ENCODE results near the gene SUMF1.

Gene SUMF1

GRCh38 chr3:4426261-4426781, 40.7 kb downstream of the SUMF1 start:
- no peak overlapping the region for H3K4me3 ChIP-seq
- H3K9me3 ChIP-seq = no peaks in the 10 kb centered on the region
- H3K36me3 ChIP-seq (replicated peaks) = no peaks in the 10 kb centered on the region
- in situ Hi-C loops (cut with MboI; ENCODE audit: low sequenced_read_pairs) = no loop called here
- no peaks in the 10 kb centered on the region for H3K27me3 ChIP-seq (ENCODE audit: low read depth)
- no peaks in the 10 kb centered on the region for H3K4me1 ChIP-seq
- no peak for DNase-seq (ENCODE audit: low spot score in 2 of 2)

- Histone ChIP-seq H3K4me3 (no peak overlapping the region), H3K27me3 (ENCODE audit: low read depth) (no peaks in the 10 kb centered on the region), H3K4me1 (no peaks in the 10 kb centered on the region), H3K36me3 (replicated peaks) (no peaks in the 10 kb centered on the region), H3K9me3 (no peaks in the 10 kb centered on the region)
- DNase-seq (ENCODE audit: low spot score in 2 of 2) = no peak
- in situ Hi-C loops (cut with MboI; ENCODE audit: low sequenced_read_pairs) = no loop called here
Measured at GRCh38 chr3:4425707-4426106, 41.4 kb downstream of the SUMF1 start.

GRCh38 chr3:4425055-4425454, 42.0 kb downstream of the SUMF1 start:
- H3K36me3 ChIP-seq (replicated peaks) = no peaks in the 10 kb centered on the region
- H3K27me3 ChIP-seq (ENCODE audit: low read depth) = no peaks in the 10 kb centered on the region
- in situ Hi-C loops (cut with MboI; ENCODE audit: low sequenced_read_pairs) = no loop called here
- no peaks in the 10 kb centered on the region for H3K9me3 ChIP-seq
- no peak for DNase-seq (ENCODE audit: low spot score in 2 of 2)
- H3K4me3 ChIP-seq = no peak overlapping the region
- no peaks in the 10 kb centered on the region for H3K4me1 ChIP-seq

GRCh38 chr3:4421121-4421520, 45.9 kb downstream of the SUMF1 start:
- in situ Hi-C loops (cut with MboI; ENCODE audit: low sequenced_read_pairs) = no loop called here
- H3K4me3 ChIP-seq = no peak overlapping the region
- no peaks in the 10 kb centered on the region for H3K4me1 ChIP-seq
- no peak for DNase-seq (ENCODE audit: low spot score in 2 of 2)
- H3K9me3 ChIP-seq = no peaks in the 10 kb centered on the region
- H3K27me3 ChIP-seq (ENCODE audit: low read depth) = no peaks in the 10 kb centered on the region
- H3K36me3 ChIP-seq (replicated peaks) = no peaks in the 10 kb centered on the region

GRCh38 chr3:4419920-4420319, 47.1 kb downstream of the SUMF1 start:
- no peaks in the 10 kb centered on the region for H3K27me3 ChIP-seq (ENCODE audit: low read depth)
- H3K4me1 ChIP-seq = no peaks in the 10 kb centered on the region
- no peak overlapping the region for H3K4me3 ChIP-seq
- H3K9me3 ChIP-seq = no peaks in the 10 kb centered on the region
- H3K36me3 ChIP-seq (replicated peaks) = no peaks in the 10 kb centered on the region
- no peak for DNase-seq (ENCODE audit: low spot score in 2 of 2)
- in situ Hi-C loops (cut with MboI; ENCODE audit: low sequenced_read_pairs) = no loop called here

- H3K4me3 ChIP-seq = no peak overlapping the region
Measured at GRCh38 chr3:4419386-4419785, 47.7 kb downstream of the SUMF1 start.

GRCh38 chr3:4418156-4418555, 48.9 kb downstream of the SUMF1 start:
- Histone ChIP-seq H3K4me3 (no peak overlapping the region), H3K9me3 (no peaks in the 10 kb centered on the region), H3K4me1 (no peaks in the 10 kb centered on the region), H3K36me3 (replicated peaks) (no peaks in the 10 kb centered on the region), H3K27me3 (ENCODE audit: low read depth) (no peaks in the 10 kb centered on the region)
- in situ Hi-C loops (cut with MboI; ENCODE audit: low sequenced_read_pairs) = no loop called here
- DNase-seq (ENCODE audit: low spot score in 2 of 2) = no peak

More at GRCh38 chr3:4419386-4419785, 47.7 kb downstream of the SUMF1 start:
- in situ Hi-C loops (cut with MboI; ENCODE audit: low sequenced_read_pairs) = no loop called here
- H3K36me3 ChIP-seq (replicated peaks) = no peaks in the 10 kb centered on the region
- no peaks in the 10 kb centered on the region for H3K4me1 ChIP-seq
- no peaks in the 10 kb centered on the region for H3K27me3 ChIP-seq (ENCODE audit: low read depth)
- H3K9me3 ChIP-seq = no peaks in the 10 kb centered on the region
- no peak for DNase-seq (ENCODE audit: low spot score in 2 of 2)

GRCh38 chr3:4417449-4417848, 49.6 kb downstream of the SUMF1 start:
- in situ Hi-C loops (cut with MboI; ENCODE audit: low sequenced_read_pairs) = no loop called here
- Histone ChIP-seq H3K4me1 (no peaks in the 10 kb centered on the region), H3K27me3 (ENCODE audit: low read depth) (no peaks in the 10 kb centered on the region), H3K36me3 (replicated peaks) (no peaks in the 10 kb centered on the region), H3K4me3 (no peak overlapping the region), H3K9me3 (no peaks in the 10 kb centered on the region)
- DNase-seq (ENCODE audit: low spot score in 2 of 2) = no peak

- Histone ChIP-seq H3K4me1 (no peaks in the 10 kb centered on the region), H3K4me3 (no peak overlapping the region), H3K36me3 (replicated peaks) (no peaks in the 10 kb centered on the region), H3K9me3 (no peaks in the 10 kb centered on the region), H3K27me3 (ENCODE audit: low read depth) (no peaks in the 10 kb centered on the region)
- no peak for DNase-seq (ENCODE audit: low spot score in 2 of 2)
- in situ Hi-C loops (cut with MboI; ENCODE audit: low sequenced_read_pairs) = no loop called here
Measured at GRCh38 chr3:4416961-4417360, 50.1 kb downstream of the SUMF1 start.

GRCh38 chr3:4416427-4416945, 50.6 kb downstream of the SUMF1 start:
- no peak overlapping the region for H3K4me3 ChIP-seq
- H3K27me3 ChIP-seq (ENCODE audit: low read depth) = no peaks in the 10 kb centered on the region
- in situ Hi-C loops (cut with MboI; ENCODE audit: low sequenced_read_pairs) = no loop called here
- H3K4me1 ChIP-seq = no peaks in the 10 kb centered on the region
- DNase-seq (ENCODE audit: low spot score in 2 of 2) = no peak
- H3K9me3 ChIP-seq = no peaks in the 10 kb centered on the region
- no peaks in the 10 kb centered on the region for H3K36me3 ChIP-seq (replicated peaks)

- no peak for DNase-seq (ENCODE audit: low spot score in 2 of 2)
- Histone ChIP-seq H3K4me3 (no peak overlapping the region), H3K27me3 (ENCODE audit: low read depth) (no peaks in the 10 kb centered on the region), H3K9me3 (no peaks in the 10 kb centered on the region), H3K4me1 (no peaks in the 10 kb centered on the region), H3K36me3 (replicated peaks) (no peaks in the 10 kb centered on the region; the same call in 1 of the 2 replicates)
- in situ Hi-C loops (cut with MboI; ENCODE audit: low sequenced_read_pairs) = no loop called here
Measured at GRCh38 chr3:4413467-4413866, 53.6 kb downstream of the SUMF1 start.

GRCh38 chr3:4411833-4412232, 55.2 kb downstream of the SUMF1 start:
- Histone ChIP-seq H3K4me1 (no peaks in the 10 kb centered on the region), H3K36me3 (replicated peaks) (no peaks in the 10 kb centered on the region; the same call in 1 of the 2 replicates)

GRCh38 chr3:4411236-4411635, 55.8 kb downstream of the SUMF1 start:
- Histone ChIP-seq H3K4me1 (no peaks in the 10 kb centered on the region), H3K9me3 (no peaks in the 10 kb centered on the region), H3K36me3 (replicated peaks) (no peaks in the 10 kb centered on the region; the same call in 1 of the 2 replicates), H3K4me3 (no peak overlapping the region), H3K27me3 (ENCODE audit: low read depth) (no peaks in the 10 kb centered on the region)
- in situ Hi-C loops (cut with MboI; ENCODE audit: low sequenced_read_pairs) = no loop called here
- no peak for DNase-seq (ENCODE audit: low spot score in 2 of 2)

More at GRCh38 chr3:4411833-4412232, 55.2 kb downstream of the SUMF1 start:
- no peak for DNase-seq (ENCODE audit: low spot score in 2 of 2)
- in situ Hi-C loops (cut with MboI; ENCODE audit: low sequenced_read_pairs) = no loop called here
- no peaks in the 10 kb centered on the region for H3K27me3 ChIP-seq (ENCODE audit: low read depth)
- no peak overlapping the region for H3K4me3 ChIP-seq
- no peaks in the 10 kb centered on the region for H3K9me3 ChIP-seq

- in situ Hi-C loops (cut with MboI; ENCODE audit: low sequenced_read_pairs) = no loop called here
- DNase-seq (ENCODE audit: low spot score in 2 of 2) = no peak
Measured at GRCh38 chr3:4410606-4411005, 56.5 kb downstream of the SUMF1 start.

More at GRCh38 chr3:4410606-4411005, 56.5 kb downstream of the SUMF1 start:
- H3K36me3 ChIP-seq (replicated peaks) = no peaks in the 10 kb centered on the region; the same call in 1 of the 2 replicates
- no peak overlapping the region for H3K4me3 ChIP-seq
- H3K9me3 ChIP-seq = no peaks in the 10 kb centered on the region
- no peaks in the 10 kb centered on the region for H3K27me3 ChIP-seq (ENCODE audit: low read depth)
- H3K4me1 ChIP-seq = no peaks in the 10 kb centered on the region

Data from HAP-1 (cell line).